Measurements from ENCODE around the gene RASGRF1.

Gene RASGRF1

DNA sequence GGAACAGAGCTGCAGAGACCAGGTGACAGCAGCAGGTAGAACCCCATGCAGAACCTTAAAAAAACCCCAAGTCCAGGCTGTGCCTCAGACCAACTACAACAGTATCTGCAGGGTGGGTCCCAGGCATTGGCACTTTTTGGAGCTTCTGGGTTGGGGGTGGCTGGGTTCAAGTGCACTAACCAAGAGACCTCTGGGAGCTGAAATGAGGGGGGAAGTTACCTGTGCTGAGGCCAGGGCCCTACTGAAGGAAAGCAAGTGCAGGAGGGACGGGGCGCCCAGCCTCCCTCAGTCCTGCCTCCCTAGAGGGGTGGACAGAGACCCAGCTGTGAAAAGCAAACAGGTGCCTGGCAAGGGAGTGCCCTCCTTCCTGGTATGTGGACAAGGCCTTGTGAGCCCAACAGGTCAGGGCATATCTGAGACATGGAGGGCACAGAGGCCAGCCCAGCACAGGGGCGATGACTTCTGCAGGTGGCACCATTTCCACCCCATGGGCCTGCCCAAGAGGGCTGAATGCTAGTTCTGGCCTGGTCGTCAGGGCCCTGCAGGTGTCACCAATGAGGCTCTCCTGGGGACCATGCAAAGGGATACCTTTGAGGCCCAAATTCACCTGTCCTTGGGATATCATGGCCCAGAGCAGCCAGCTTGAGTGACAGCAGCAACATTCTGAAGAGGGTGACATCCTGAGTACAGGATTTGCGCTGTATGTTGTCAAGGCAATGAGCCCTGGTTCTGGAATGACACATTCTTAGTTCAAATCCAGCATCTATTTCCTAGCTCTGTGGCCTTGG lies 164.4 kb downstream of the RASGRF1 start:
- TF ChIP-seq CTCF (IDR thresholded peaks at IDR 0.05; ENCODE audit: extremely low read depth, missing control alignments), result no peak
- no peak for DNase-seq (ENCODE audit: low spot score)

DNA sequence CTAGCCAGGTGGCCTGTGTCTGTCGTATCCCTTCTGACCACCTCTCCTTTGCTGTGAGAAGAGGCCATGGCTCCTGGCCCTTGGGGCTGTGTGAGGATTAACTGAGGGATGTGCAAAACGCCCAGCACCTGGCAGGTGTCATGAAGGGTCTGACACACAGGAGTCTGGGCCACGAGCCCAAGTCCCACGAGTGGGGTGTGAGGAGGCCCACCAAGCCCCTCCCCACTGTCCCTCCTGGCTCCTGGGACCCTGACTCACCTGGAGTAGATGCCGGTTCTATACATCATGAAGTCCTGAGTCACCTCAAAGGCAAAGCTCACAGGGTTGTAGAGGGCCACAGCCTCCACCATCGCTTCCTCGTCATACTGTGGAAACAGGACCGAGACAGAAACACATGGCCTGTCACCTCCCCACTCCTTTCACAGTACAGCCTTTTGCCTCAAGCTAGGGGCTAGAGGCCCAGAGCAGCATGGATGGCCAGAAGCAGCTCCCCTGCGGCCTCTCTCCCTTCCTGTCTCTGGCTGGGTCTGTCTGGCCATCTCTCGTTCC lies 165.4 kb downstream of the RASGRF1 start:
- TF ChIP-seq CTCF (IDR thresholded peaks at IDR 0.05; ENCODE audit: extremely low read depth, missing control alignments), result no peak
- DNase-seq (ENCODE audit: low spot score), result no peak

DNA sequence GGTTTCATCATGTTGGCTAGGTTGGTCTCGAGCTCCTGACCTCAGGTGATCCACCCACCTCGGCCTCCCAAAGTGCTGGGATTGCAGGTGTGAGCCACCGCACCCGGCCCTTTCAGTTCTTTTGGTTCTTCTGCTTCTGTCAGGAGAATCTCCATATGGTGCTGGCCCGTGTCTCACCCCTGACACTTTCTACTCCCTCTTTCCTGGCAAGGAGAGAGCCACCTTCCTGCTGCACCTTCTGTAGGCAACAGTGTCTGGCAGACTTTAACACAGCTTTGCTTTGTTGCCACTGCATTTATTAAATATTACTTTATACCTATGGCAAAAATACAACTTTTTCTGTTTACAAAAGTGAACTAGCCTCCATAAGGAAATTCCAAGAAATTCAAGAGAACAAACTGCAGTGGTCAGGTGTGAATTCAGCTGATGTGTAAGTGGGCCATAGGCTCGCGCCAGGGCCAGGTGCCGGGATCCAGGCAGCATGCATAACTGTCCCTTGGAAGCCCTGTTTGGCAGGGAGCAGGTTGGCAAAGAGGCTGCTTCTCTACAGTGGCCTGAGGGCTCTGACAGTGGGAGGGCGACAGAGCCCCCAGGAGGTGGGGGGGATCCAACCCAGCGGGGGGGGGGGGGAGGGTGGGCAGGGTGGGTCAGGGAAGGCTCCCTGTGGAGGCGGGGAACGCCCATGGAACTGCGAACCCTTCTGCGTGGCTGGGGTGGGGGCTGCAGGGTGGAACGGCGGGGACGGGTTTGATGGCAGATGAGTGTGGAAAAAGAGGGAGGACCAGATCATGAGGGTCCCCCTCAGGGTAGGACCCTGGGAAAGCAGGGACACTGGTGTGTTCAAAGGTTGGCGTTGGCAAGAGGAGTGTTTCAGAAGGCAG lies 166.9 kb downstream of the RASGRF1 start:
- TF ChIP-seq CTCF (IDR thresholded peaks at IDR 0.05; ENCODE audit: extremely low read depth, missing control alignments), result no peak
- no peak for DNase-seq (ENCODE audit: low spot score)

DNA sequence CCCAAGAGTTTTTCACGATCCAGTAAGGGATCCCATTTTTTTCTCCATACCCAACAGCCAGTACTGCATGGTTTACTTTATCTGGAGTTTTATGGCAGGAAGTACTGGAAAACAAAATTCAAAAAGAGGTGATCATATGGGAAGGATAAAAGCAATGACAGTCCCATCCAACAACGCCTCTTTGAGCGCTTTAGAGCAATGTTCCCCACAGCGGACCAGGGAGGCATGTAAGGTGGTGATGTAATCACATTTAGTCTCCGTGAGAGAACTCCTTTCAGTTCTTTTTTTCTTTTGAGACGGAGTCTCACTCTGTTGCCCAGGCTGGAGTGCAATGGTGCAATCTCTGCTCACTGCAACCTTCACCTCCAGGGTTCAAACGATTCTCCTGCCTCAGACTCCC lies 167.6 kb downstream of the RASGRF1 start:
- no peak for DNase-seq (ENCODE audit: low spot score)
- no peak for TF ChIP-seq CTCF (IDR thresholded peaks at IDR 0.05; ENCODE audit: extremely low read depth, missing control alignments)

- no peak for TF ChIP-seq CTCF (IDR thresholded peaks at IDR 0.05; ENCODE audit: extremely low read depth, missing control alignments)
Measured at GRCh38 chr15:78922527-78922926, 168.1 kb downstream of the RASGRF1 start.

DNA sequence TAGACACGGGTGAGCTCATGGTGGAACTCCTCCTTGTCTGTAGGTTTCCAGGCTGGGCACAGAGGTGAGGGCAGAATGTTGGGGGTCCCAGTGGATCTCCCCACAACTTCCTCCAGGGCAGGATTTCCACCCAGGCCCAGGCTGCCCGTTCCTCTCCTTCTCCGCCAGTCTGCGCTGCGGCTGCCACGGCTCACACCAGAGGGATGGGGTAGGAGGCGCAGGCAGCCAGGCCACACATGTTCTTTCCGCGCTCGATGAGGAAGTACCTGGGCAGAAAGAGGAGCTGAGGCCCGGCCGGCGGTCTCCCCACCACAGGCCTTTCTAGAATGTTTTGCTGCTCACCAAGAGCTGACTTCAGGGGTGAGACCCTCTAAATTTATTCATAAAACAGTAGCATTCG lies 168.6 kb downstream of the RASGRF1 start:
- no peak for TF ChIP-seq CTCF (IDR thresholded peaks at IDR 0.05; ENCODE audit: extremely low read depth, missing control alignments)
- DNase-seq (ENCODE audit: low spot score), result no peak

More at GRCh38 chr15:78922527-78922926, 168.1 kb downstream of the RASGRF1 start:
- no peak for DNase-seq (ENCODE audit: low spot score)

GRCh38 chr15:78921517-78921916 lies 169.1 kb downstream of the RASGRF1 start:
- no peak for TF ChIP-seq CTCF (IDR thresholded peaks at IDR 0.05; ENCODE audit: extremely low read depth, missing control alignments)
- DNase-seq (ENCODE audit: low spot score), result no peak
